ENCODE data around the gene TOMM40.
"Not testable (repeated sequence)": the region's sequence is repeated elsewhere in the genome, so short reads cannot be mapped to it uniquely, and the experiment has no call there.

TOMM40 gene

DNA sequence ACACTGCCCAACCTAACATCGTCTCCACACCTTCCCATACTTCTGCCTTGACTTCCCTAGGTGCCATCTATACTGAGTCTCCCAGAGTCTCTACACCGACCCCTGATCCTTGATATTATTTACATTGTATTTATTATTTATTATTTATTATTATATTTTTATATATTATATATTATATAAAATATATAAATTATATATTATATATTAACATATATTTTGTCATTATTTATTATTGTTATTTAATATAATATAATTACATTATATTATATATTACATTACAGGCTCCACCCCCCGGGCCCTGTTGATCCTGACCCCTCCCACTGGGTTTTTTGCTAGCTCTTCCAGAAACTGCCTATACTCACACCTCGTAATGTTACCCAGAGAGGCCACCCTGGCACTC lies 18.4 kb upstream of the TOMM40 start:
- DNase-seq: no peak

DNA sequence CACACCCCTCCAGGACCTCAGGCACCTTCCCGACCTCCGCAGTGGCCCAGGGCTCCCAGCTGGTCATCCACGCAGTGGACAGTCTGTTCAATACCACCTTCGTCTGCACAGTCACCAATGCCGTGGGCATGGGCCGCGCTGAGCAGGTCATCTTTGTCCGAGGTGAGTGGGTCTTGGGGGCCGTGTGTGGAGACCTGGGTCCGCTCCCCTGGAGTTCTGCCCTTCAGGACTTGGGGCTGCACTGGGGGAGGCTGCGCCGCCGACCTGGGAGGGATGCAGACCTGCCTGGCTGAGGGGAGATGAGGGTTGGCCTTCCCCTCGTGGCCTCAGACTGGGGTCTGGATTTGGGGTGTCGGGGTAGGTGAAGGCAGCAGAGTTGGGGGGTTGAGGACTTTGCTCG lies 16.7 kb upstream of the TOMM40 start:
- DNase-seq: no peak

DNA sequence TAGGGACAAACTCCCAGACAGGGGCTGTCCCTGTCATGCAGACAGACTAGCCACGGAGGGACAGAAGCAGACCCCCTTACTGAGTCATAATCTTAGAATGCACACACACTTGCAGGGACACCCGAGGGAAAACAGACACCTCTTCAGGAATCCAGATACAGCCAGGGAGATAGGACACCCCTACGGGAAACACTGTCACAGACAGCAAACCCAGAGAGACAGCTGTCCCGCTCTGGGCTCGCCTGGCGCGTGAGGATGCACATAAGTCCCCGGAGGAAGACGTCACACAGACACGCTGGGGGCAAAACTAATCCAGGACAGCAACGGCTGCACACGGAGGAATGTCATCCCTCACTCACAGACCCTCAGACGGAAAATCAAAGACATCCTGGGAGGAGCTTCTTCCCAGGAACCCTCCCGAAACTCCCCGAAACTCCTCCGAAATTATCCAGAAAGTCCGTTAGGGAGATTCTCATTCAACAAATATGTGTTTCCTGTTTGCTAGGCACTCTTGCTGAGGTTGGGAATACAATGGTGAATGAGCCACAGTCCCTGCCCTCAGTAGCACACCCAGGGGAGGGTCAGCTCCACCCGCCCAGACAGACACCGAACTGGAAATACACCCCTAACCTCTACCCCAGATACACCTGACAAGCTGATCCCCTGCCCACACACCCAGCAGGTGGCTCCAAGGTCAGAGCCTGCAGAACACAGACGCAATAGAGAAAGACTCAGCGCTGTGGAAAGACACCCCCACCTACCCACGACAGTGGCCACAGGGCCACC lies 15.2 kb upstream of the TOMM40 start:
- DNase-seq: no peak

DNA sequence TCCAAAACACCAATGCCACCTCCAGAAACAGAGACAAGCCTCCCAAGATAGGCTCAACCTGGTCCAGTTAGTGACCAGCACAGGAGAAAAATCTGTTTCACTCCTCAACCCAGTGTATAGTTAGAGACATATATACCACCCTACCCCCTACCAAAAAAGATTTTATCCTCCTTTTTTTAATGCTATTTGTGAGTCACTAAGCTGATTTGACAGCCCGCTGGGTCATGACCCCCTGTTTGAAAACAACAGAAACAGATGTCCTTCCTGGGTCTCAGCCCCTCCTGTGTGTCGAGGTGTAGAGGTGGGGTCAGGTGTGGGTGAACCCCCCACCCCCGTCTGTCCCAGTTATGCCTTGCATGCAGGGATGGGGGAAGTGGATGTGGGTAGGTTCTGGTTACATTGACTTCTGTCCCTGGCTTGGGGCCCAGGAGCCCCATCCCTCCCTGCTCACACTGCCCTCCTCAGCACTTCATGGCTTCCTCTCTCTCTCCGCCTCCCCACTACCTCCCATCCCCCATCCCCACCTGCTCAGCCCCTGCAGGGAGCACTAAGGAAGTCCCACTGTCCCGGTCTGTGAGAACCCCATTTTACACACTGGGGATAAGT lies 14.0 kb upstream of the TOMM40 start:
- DNase-seq: no peak

DNA sequence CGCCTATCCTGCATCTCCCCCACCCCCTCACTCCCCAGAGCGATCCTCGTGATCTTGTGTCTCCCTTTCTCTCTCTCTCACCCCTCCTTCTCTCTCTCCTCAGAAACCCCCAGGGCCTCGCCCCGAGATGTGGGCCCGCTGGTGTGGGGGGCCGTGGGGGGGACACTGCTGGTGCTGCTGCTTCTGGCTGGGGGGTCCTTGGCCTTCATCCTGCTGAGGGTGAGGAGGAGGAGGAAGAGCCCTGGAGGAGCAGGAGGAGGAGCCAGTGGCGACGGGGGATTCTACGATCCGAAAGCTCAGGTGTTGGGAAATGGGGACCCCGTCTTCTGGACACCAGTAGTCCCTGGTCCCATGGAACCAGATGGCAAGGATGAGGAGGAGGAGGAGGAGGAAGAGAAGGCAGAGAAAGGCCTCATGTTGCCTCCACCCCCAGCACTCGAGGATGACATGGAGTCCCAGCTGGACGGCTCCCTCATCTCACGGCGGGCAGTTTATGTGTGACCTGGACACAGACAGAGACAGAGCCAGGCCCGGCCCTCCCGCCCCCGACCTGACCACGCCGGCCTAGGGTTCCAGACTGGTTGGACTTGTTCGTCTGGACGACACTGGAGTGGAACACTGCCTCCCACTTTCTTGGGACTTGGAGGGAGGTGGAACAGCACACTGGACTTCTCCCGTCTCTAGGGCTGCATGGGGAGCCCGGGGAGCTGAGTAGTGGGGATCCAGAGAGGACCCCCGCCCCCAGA lies 12.8 kb upstream of the TOMM40 start:
- DNase-seq: no peak

DNA sequence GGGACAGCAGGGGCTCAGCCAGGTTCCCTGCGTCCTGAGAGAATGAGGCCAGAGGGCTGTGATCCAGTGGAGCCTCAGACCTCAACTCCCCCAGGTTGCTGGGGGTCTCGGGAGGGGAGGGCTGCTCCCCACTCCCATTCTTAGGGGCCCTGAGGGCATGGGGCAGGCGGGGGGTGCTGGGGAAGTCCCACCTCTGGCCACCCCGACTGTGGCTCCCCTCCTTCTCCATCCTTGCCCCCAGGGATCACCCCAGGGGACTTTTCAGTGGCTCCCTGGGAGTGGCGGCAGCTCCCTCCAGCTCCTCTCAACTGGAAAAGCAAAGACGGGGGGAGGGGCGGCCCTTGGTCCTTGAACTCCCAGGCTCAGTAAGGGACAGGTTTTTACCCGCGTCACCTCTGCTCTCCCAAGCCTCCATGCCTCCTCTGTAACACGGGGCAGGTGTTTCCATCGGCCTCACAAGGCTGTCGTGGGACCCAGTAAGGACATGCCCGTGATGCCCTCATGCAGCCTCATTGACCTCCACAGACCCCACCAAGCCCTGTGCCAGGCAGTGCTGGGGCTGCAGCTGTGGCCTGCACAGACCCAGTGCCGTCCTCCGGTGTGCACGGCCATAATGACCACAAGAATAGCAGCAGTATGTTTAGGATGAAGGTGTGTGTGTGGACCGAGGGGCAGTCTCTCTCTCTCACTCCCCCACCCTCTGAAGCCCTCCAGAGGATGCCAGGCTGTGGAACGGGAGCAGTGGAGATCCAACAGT lies 11.6 kb upstream of the TOMM40 start:
- no peak for DNase-seq

DNA sequence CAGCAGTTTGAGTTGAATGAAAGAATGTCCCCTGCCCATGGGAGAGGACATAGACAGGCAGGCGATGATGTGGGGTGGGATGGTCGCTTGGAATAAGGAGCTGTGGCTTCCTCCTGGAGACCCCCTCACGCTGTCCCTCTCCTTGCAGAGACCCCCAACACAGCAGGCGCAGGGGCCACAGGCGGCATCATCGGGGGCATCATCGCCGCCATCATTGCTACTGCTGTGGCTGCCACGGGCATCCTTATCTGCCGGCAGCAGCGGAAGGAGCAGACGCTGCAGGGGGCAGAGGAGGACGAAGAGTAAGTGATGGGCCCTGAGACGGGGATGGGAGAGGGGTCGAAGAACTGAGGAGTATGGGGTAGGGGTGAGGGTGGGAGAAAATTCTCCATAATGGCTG lies 9.0 kb upstream of the TOMM40 start:
- no peak for DNase-seq

DNA sequence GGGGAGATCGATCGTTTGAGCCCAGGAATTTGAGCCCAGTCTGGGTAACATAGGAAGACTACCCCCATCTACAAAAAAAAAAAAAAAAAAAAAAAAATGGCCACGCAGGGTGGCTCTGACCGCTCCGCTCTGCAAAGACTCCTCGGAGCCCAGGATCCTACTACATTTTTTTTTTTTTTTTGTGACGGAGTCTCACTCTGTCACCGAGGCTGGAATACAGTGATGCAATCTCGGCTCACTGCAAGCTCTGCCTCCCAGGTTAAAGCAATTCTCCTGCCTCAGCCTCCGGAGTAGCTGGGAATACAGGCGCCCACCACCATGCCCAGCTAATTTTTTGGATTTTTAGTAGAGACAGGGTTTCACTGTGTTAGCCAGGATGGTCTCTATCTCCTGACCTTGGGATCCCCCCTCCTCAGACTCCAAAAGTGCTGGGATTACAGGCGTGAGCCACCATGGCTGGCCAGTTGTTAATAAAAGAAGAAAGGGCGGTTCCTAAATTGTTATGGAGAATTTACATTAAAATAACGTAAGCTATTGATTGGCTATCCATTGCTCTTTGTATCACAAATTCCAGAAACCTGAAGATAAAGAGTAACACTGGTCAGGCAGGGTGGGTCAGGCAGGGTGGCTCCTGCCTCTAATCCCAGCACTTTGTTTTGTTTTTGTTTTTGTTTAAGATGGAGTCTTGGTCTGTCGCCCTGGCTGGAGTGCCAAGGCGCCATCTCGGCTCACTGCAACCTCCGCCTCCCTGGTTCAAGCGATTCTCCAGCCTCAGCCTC lies 8.2 kb upstream of the TOMM40 start:
- DNase-seq: not testable (repeated sequence)

DNA sequence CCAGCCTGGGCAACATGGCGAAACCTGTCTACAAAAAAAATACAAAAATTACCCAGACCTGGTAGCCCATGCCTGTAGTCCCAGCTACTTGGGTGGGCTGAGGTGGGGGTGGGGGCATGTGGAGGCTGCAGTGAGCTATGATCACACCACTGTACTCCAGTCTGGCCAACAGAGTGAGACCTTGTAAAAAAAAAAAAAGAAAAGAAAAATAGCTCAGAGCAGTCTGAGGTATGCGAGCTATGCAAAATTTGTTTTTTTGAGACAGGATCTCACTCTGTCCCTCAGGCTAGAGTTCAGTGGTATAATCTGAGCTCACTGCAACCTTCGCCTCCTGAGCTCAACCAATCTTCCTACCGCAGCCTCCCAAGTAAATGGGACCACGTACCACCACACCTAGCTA lies 7.1 kb upstream of the TOMM40 start:
- DNase-seq: no peak

DNA sequence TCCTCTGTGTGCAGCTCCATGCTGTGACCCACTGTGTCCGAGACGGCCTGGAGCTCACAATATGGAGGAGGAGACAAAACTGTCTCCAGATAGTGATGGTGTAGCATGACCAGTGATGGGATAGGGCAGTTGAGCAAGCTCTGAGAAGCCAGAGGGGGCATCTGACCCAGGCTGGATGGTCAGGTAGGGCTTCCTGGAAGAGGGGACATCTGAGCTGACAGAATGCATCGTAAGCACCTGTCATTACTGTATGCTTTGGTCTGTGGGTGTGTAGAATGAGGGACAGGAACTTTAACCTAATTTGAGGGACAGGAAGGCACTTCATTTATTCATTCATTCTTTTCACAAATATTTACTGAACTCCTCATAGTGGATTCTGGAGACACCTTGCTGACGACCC lies 6.5 kb upstream of the TOMM40 start:
- no peak for DNase-seq

DNA sequence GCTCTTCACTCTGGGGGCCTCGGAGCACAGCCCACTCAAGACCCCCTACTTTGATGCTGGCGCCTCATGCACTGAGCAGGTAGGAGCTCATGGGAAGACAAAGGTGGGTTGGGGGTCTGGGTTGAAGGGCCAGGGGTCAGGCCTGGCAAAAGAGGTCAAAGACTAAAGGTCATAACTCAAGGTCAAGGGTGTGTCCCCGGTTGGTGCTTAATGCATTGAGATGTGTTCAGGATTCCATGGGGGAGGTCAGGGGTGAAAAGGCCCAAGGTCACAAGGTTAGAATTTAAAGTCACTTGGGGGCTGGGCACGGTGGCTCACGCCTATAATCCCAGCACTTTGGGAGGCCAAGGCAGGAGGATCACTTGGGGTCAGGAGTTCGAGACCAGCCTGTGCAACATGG lies 4.9 kb upstream of the TOMM40 start:
- DNase-seq: no peak

DNA sequence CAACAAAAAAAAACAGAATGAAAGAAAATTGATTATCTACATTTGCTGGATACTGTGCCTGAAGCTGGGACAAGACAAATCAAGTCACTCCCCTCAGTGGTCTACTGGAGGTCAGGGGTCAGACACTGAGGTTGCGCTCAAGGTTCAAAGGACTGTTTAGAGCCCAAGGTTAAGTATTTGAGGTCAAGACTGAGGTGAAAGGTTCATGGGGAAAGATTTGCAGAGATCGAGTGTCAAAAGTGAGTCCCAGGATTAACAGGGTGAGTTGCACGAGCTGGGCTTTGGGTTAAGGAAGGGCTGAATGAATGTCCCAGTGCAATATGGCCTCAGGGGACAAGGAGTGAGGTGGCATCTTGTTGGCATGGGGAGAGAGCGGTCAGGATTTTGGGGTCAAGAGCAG lies 3.4 kb upstream of the TOMM40 start:
- DNase-seq: no peak

DNA sequence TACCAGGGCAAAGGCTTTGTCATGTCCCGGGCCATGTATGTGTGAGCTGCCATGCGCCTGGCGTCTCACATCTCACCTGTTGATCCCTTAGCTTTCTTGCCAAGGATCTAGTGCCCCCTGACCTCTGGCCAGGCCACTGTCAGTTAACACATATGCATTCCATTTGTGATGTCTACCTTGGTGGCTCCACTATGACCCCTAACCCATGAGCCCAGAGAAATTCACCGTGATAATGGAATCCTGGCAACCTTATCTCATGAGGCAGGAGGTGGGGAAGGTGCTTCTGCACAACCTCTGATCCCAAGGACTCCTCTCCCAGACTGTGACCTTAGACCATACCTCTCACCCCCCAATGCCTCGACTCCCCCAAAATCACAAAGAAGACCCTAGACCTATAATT lies 2.7 kb upstream of the TOMM40 start:
- DNase-seq: not testable (repeated sequence)

DNA sequence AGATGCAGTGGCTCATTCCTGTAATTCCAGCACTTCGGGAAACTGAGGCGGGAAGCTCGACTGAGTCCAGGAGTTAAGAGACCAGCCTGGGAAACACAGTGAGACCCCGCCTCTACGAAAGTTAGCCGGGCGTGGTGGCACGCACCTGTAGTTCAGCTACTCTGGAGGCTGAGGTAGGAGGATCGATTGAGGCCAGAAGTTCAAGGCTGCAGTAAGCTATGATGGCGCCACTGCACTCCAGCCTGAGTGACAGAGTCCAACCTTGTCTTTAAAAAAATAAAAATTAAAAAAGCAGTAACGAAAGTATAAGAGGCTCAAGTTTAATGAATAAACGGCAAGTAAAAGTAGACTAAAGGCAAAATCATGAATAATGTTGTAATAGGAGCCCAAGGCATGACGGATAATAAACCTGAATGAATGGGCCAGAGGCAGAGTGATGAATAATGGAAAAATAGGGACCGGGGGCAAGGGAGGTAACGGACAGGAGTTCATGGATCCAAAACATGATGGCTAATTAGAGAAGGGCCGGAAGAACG lies 1.2 kb upstream of the TOMM40 start:
- DNase-seq: no peak

DNA sequence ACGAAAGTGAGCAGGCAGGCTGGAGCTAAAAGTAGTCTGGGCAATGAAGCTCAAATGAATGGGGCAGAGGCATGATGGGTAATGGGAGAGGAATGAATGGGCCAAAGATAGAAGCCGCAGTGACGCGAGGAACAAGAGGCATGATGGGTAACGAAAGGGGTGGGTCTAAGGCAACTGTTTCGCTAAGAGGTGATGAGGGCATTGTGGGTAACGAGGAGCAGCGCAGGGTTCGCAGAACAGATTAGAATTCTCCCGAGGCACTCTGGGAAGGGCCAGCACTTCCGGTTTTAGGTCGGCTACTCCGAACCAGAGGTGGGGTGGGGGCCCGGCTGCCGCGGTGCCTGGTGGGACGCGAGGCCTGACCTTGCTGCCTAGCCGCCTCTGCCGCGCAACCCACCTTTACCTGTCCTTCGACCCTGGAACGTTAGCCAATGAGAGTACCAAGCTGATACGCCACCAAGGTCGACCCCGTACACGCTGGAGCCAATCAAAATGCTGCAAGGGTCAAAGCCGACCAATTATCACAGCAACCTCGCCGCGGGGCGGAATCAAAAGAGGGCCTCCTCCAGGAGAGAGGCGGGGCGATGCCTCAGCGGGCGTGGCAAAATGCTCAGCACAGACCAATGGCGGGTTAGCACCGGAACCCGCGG lies 563 bp upstream of the TOMM40 start:
- peak; percentile 100 for DNase-seq

DNA sequence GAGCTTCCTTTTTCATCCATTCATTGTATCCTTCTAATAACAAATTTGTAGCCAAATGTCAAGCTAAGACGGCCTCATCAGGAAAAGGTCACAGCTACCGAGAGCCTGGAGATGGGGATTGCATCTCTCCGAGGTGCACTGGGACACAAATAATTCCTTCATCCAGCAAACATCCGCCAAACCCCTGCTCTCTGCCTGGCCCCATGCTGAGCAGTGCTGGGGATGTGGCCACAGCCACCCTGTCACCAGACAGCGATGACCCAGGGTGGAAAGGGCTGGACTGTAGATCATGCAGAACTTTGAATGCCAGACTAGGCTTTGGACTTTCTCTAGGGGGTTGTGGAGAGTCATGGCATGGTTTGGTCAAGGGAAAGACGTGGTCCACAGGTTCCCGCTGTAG lies 1.9 kb downstream of the TOMM40 start:
- DNase-seq: no peak

DNA sequence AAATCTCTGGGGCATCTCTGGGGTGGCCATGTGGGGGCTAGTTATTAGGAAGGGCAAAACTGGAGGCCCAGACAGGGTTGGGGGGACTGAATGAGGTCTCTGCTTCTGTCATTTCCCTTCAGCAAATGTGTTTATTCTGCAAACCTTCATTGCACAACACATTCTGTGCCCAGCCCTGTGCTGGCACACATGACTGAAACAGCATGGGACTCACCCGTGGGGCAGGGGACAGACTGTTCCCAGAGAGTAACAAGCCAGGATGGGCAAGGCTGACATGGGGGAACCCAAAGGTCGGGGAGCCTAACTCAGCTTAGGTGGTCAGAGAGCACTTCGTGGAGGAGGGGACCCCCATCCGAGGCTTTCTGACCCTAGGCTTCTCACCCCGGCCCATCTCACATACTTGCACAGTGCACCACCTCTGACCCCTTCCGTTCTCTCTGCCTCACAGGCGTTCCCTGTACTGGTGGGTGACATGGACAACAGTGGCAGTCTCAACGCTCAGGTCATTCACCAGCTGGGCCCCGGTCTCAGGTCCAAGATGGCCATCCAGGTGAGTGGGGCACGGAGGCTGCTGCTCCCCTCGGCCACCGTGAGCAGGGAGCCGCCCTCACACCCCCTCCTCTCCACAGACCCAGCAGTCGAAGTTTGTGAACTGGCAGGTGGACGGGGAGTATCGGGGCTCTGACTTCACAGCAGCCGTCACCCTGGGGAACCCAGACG lies 2.4 kb downstream of the TOMM40 start:
- DNase-seq: no peak

DNA sequence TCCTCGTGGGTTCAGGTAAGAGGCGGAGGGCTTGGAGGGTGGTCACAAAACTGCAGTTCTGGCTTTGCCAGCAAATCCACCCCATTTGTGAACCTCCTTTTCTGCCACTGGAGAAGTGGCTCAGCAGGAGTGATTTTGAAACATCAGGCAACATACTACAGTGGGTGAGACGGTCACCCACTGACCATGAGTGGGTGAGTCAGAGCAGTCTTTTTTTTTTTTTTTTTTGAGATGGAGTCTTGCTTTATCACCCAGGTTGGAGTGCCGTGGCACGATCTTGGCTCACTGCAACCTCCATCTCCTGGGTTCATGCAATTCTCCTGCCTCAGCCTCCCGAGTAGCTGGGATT lies 3.0 kb downstream of the TOMM40 start:
- no peak for DNase-seq

DNA sequence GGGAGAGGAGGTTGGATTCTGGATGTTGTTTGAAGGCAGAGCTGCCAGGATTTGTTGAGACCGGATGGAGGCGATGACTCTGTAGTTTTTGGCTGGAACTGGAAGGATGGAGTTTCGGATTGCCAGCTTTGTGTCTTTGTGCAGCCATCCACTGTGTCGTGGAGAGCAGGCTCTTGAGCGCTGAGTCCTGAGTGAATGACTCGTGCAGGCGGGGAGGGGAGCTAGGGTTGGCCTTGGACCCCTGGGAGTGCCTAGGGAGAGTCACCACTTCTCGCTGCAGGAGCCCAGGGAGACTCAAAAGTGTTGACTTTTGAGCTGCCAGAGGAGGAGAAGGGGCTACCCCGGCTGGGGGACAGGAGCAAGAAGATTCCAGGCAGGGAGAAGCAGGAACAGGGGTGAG lies 3.9 kb downstream of the TOMM40 start:
- DNase-seq: no peak

DNA sequence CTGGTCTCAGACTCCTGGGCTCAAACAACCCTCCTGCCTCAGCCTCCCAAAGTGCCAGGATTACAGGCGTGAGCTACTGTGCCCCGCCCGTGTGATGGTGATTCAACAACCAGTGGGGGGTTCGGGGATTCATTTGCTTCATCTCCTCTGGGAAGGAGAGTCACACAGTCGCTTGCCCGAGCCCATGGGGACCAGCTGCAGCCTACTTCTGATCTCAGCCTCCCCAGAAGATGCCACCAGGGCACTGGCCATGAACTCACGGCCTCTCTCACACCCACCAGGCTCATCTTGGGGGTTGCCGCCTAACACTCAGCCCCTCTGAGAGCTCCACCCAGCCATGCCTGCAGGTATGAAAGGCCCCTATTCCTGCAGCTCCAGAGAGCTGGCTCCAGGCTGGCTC lies 6.8 kb downstream of the TOMM40 start:
- no peak for DNase-seq

Measured in HCEC 1CT (cell line).